ENCODE data around the gene ZNF774.
A peak's percentile ranks its signal among the peaks of the same experiment; 100 is the strongest.

Gene ZNF774

GRCh38 chr15:90388462-90389380 is 36.6 kb downstream of the ZNF774 start:
- TF ChIP-seq, protein P1, sequence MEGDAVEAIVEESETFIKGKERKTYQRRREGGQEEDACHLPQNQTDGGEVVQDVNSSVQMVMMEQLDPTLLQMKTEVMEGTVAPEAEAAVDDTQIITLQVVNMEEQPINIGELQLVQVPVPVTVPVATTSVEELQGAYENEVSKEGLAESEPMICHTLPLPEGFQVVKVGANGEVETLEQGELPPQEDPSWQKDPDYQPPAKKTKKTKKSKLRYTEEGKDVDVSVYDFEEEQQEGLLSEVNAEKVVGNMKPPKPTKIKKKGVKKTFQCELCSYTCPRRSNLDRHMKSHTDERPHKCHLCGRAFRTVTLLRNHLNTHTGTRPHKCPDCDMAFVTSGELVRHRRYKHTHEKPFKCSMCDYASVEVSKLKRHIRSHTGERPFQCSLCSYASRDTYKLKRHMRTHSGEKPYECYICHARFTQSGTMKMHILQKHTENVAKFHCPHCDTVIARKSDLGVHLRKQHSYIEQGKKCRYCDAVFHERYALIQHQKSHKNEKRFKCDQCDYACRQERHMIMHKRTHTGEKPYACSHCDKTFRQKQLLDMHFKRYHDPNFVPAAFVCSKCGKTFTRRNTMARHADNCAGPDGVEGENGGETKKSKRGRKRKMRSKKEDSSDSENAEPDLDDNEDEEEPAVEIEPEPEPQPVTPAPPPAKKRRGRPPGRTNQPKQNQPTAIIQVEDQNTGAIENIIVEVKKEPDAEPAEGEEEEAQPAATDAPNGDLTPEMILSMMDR (IDR thresholded peaks at IDR 0.05) = no peak
- Histone ChIP-seq H3K79me2 (peaks cover 7% of the 10 kb centered on the region), H3K4me3 (ENCODE audit: low read depth, low read length) (peak overlapping the region; percentile 69), H3K27me3 (ENCODE audit: control insufficient read depth, insufficient read depth, low read length) (no peaks in the 10 kb centered on the region), H3K9me3 (ENCODE audit: control insufficient read depth, low read length) (no peaks in the 10 kb centered on the region), H3K27ac (peak overlapping the region; percentile 81), H3K4me2 (ENCODE audit: low read length) (peak overlapping the region; percentile 73), H3K4me1 (no peaks in the 10 kb centered on the region), H2AFZ (peak overlapping the region; percentile 68), H3K36me3 (ENCODE audit: control insufficient read depth, insufficient read depth, low read length) (no peaks in the 10 kb centered on the region), H3K9ac (peak overlapping the region; percentile 6)

- H3K4me1 ChIP-seq = no peaks in the 10 kb centered on the region
- H3K4me3 ChIP-seq (ENCODE audit: low read depth, low read length) = peak overlapping the region; percentile 69
- H3K9me3 ChIP-seq (ENCODE audit: control insufficient read depth, low read length) = no peaks in the 10 kb centered on the region
- no peaks in the 10 kb centered on the region for H3K36me3 ChIP-seq (ENCODE audit: control insufficient read depth, insufficient read depth, low read length)
- H3K27me3 ChIP-seq (ENCODE audit: control insufficient read depth, insufficient read depth, low read length) = no peaks in the 10 kb centered on the region
- peaks cover 7% of the 10 kb centered on the region for H3K79me2 ChIP-seq
- TF ChIP-seq, protein P1 (IDR thresholded peaks at IDR 0.05) = no peak
- H3K9ac ChIP-seq = no peak overlapping the region
- no peak overlapping the region for H2AFZ ChIP-seq
- no peak overlapping the region for H3K27ac ChIP-seq
- peak overlapping the region; percentile 73 for H3K4me2 ChIP-seq (ENCODE audit: low read length)
Observed at GRCh38 chr15:90389513-90389912, 37.4 kb downstream of the ZNF774 start.

- Histone ChIP-seq H2AFZ (no peak overlapping the region), H3K4me3 (ENCODE audit: low read depth, low read length) (no peak overlapping the region), H3K4me1 (peaks cover 2% of the 10 kb centered on the region), H3K4me2 (ENCODE audit: low read length) (no peak overlapping the region), H3K79me2 (peaks cover 7% of the 10 kb centered on the region), H3K27ac (no peak overlapping the region), H3K27me3 (ENCODE audit: control insufficient read depth, insufficient read depth, low read length) (no peaks in the 10 kb centered on the region), H3K36me3 (ENCODE audit: control insufficient read depth, insufficient read depth, low read length) (no peaks in the 10 kb centered on the region), H3K9ac (no peak overlapping the region), H3K9me3 (ENCODE audit: control insufficient read depth, low read length) (no peaks in the 10 kb centered on the region)
- TF ChIP-seq, protein P1 (IDR thresholded peaks at IDR 0.05) = no peak
Observed at GRCh38 chr15:90393040-90393439, 41.0 kb downstream of the ZNF774 start.

GRCh38 chr15:90394074-90394473 is 42.0 kb downstream of the ZNF774 start:
- no peaks in the 10 kb centered on the region for H3K27me3 ChIP-seq (ENCODE audit: control insufficient read depth, insufficient read depth, low read length)
- no peaks in the 10 kb centered on the region for H3K36me3 ChIP-seq (ENCODE audit: control insufficient read depth, insufficient read depth, low read length)
- H3K4me3 ChIP-seq (ENCODE audit: low read depth, low read length) = no peak overlapping the region
- no peak overlapping the region for H3K27ac ChIP-seq
- H3K9ac ChIP-seq = no peak overlapping the region
- H3K79me2 ChIP-seq = peaks cover 8% of the 10 kb centered on the region
- H3K4me2 ChIP-seq (ENCODE audit: low read length) = no peak overlapping the region
- no peak overlapping the region for H2AFZ ChIP-seq
- no peaks in the 10 kb centered on the region for H3K9me3 ChIP-seq (ENCODE audit: control insufficient read depth, low read length)
- TF ChIP-seq, protein P1 (IDR thresholded peaks at IDR 0.05) = no peak
- peaks cover 2% of the 10 kb centered on the region for H3K4me1 ChIP-seq

All from parathyroid adenoma (tissue), 2 donors.